IMR-90 (cell line): Measurements from ENCODE around the gene CNOT3. TPM values are rescaled to one million over a fixed set of nuclear protein-coding genes. Genes with fewer than 3 reads are reported as not detected.

Experiments
- ATAC-seq: fragments of 200-7000 bp; cut with Tn5 transposase; 2 replicates; pipeline ENCODE4 v1.9.1; 2020; ENCODE audit warnings: low read depth, mild to moderate bottlenecking, moderate library complexity
- BruUV-seq: library from RNA; stranded (reverse); fragments of 400-500 nt; replicated peaks from 2 replicates; lab custom pipeline; 2021; lab: Mats Ljungman, UMichigan
- CTCF ChIA-PET: fragments of 300-600 bp; formaldehyde crosslinking; extraction: SDS; loops from one replicate; lab custom pipeline; 2021; ENCODE audit warnings: antibody characterized with exemption; lab: Yijun Ruan, JAX
- POLR2A ChIA-PET: fragments of 300-600 bp; sonication (Branson Sonifier 250); formaldehyde crosslinking; loops from one replicate; lab custom pipeline; 2022; ENCODE audit warnings: antibody characterized with exemption; ENCODE audit not compliant: unreplicated experiment; lab: Charles Lee
- DNase-seq: peaks from one replicate; pipeline ENCODE4 v3.0.0; 2013
- H2AFZ ChIP-seq: replicated peaks from 2 replicates; pipeline ENCODE3; 2013; ENCODE audit warnings: low read length, mild to moderate bottlenecking; ENCODE audit not compliant: poor library complexity
- H2AK5ac ChIP-seq: 2 replicates; pipeline ENCODE4 v1.6.1; 2013; ENCODE audit warnings: low read depth, low read length, inconsistent platforms
- H2AK9ac ChIP-seq: replicated peaks from 2 replicates; pipeline ENCODE3; 2013; ENCODE audit warnings: mild to moderate bottlenecking, low read depth, low read length, moderate library complexity; ENCODE audit not compliant: poor library complexity
- H2BK120ac ChIP-seq: 2 replicates; pipeline ENCODE4 v1.6.1; 2013; ENCODE audit warnings: low read depth, low read length, inconsistent platforms
- H2BK15ac ChIP-seq: 3 replicates; pipeline ENCODE4 v1.6.1; 2013; ENCODE audit warnings: low read depth, low read length, inconsistent platforms
- H2BK20ac ChIP-seq: 2 replicates; pipeline ENCODE4 v1.6.1; 2013; ENCODE audit warnings: low read depth, mild to moderate bottlenecking, inconsistent platforms, low read length, moderate library complexity
- H2BK5ac ChIP-seq: 2 replicates; pipeline ENCODE4 v1.6.1; 2013; ENCODE audit warnings: mild to moderate bottlenecking, low read depth, low read length, inconsistent platforms; ENCODE audit not compliant: poor library complexity, severe bottlenecking
- H3K14ac ChIP-seq: replicated peaks from 2 replicates; pipeline ENCODE4 v1.6.1; 2013; ENCODE audit warnings: low read depth, low read length, inconsistent platforms
- H3K18ac ChIP-seq: 2 replicates; pipeline ENCODE4 v1.6.1; 2013; ENCODE audit warnings: low read depth, low read length, control low read depth
- H3K23ac ChIP-seq: 2 replicates; pipeline ENCODE4 v1.6.1; 2013; ENCODE audit warnings: low read depth, low read length, inconsistent platforms
- H3K27ac ChIP-seq: 2 replicates; pipeline ENCODE4 v1.5.1; 2013; ENCODE audit warnings: mild to moderate bottlenecking, control low read depth, low read length; ENCODE audit not compliant: insufficient read depth
- H3K27me3 ChIP-seq: 2 replicates; pipeline ENCODE4 v1.6.1; 2013; ENCODE audit warnings: low read length; ENCODE audit not compliant: control insufficient read depth, insufficient read depth
- H3K36me3 ChIP-seq: 2 replicates; pipeline ENCODE4 v1.6.1; 2013; ENCODE audit warnings: low read length, mixed read lengths; ENCODE audit not compliant: control insufficient read depth, insufficient read depth
- H3K4ac ChIP-seq: 2 replicates; pipeline ENCODE4 v1.6.1; 2013; ENCODE audit warnings: low read depth, low read length, inconsistent platforms
- H3K4me1 ChIP-seq: 2 replicates; pipeline ENCODE4 v1.6.1; 2013; ENCODE audit warnings: low read length, mixed read lengths; ENCODE audit not compliant: control insufficient read depth, insufficient read depth
- H3K4me2 ChIP-seq: 2 replicates; pipeline ENCODE4 v1.6.1; 2013; ENCODE audit warnings: low read depth, mild to moderate bottlenecking, control low read depth, low read length, moderate library complexity
- H3K4me3 ChIP-seq: 2 replicates; pipeline ENCODE4 v1.5.1; 2013; ENCODE audit warnings: low read depth, mild to moderate bottlenecking, control low read depth, low read length, moderate library complexity; ENCODE audit not compliant: insufficient read depth
- H3K56ac ChIP-seq: 2 replicates; pipeline ENCODE4 v1.6.1; 2013; ENCODE audit warnings: low read length, inconsistent platforms; ENCODE audit not compliant: insufficient read depth; ENCODE audit errors: extremely low read depth
- H3K79me1 ChIP-seq, 2 experiments: 2 replicates each; pipeline ENCODE4 v1.6.1; 2013; ENCODE audit warnings: low read length in 2 of 2, inconsistent platforms in 1 of 2, low read depth in 1 of 2
- H3K9ac ChIP-seq: 2 replicates; pipeline ENCODE4 v1.6.1; 2013; ENCODE audit warnings: low read depth, low read length, control low read depth
- H3K9me1 ChIP-seq: 2 replicates; pipeline ENCODE4 v1.6.1; 2013; ENCODE audit warnings: low read length, inconsistent platforms; ENCODE audit not compliant: insufficient read depth
- H3K9me3 ChIP-seq: 2 replicates; pipeline ENCODE4 v1.6.1; 2013; ENCODE audit warnings: low read length; ENCODE audit not compliant: control insufficient read depth, insufficient read depth
- H4K20me1 ChIP-seq: 2 replicates; pipeline ENCODE4 v1.6.1; 2013; ENCODE audit warnings: low read length, inconsistent platforms; ENCODE audit not compliant: insufficient read depth
- H4K5ac ChIP-seq: 2 replicates; pipeline ENCODE4 v1.6.1; 2013; ENCODE audit warnings: mild to moderate bottlenecking, low read depth, low read length, control low read depth
- H4K8ac ChIP-seq, 2 experiments: 2 replicates each; pipeline ENCODE4 v1.6.1; 2013; ENCODE audit warnings: low read depth in 2 of 2, low read length in 2 of 2, control low read depth in 1 of 2, inconsistent platforms in 1 of 2
- H4K91ac ChIP-seq: 2 replicates; pipeline ENCODE4 v1.6.1; 2013; ENCODE audit warnings: low read depth, low read length, inconsistent platforms; ENCODE audit not compliant: insufficient read depth
- BHLHE40 ChIP-seq: fragments of 150-350 bp; IDR thresholded peaks from 2 replicates; pipeline ENCODE4 v1.6.1; 2016; ENCODE audit warnings: mild to moderate bottlenecking, low read depth, low read length
- CEBPB ChIP-seq: IDR thresholded peaks from 2 replicates; pipeline ENCODE4 v1.6.1; 2012; ENCODE audit warnings: low read depth, low read length, improper control_type of control experiment
- CHD1 ChIP-seq: IDR thresholded peaks from 2 replicates; pipeline ENCODE4 v1.6.1; 2012; ENCODE audit warnings: low read depth, low read length, improper control_type of control experiment
- FOS ChIP-seq: fragments of 150-350 bp; IDR thresholded peaks from 2 replicates; pipeline ENCODE4 v1.6.1; 2016; ENCODE audit warnings: low read depth, low read length
- MAFK ChIP-seq: IDR thresholded peaks from 2 replicates; pipeline ENCODE4 v1.6.1; 2012; ENCODE audit warnings: low read depth, low read length, improper control_type of control experiment
- MAZ ChIP-seq: IDR thresholded peaks from 2 replicates; pipeline ENCODE4 v1.6.1; 2012; ENCODE audit warnings: low read depth, mild to moderate bottlenecking, low read length, improper control_type of control experiment, moderate library complexity, borderline replicate concordance
- MXI1 ChIP-seq: IDR thresholded peaks from 2 replicates; pipeline ENCODE4 v1.6.1; 2012; ENCODE audit warnings: low read depth, mild to moderate bottlenecking, low read length, moderate library complexity, borderline replicate concordance
- NFE2L2 ChIP-seq: fragments of 150-350 bp; IDR thresholded peaks from 2 replicates; pipeline ENCODE4 v1.6.1; 2016; ENCODE audit warnings: low read depth, mild to moderate bottlenecking, low read length
- POLR2A ChIP-seq: IDR thresholded peaks from 2 replicates; pipeline ENCODE4 v1.6.1; 2012; ENCODE audit warnings: mild to moderate bottlenecking, low read depth, low read length
- RAD21 ChIP-seq: IDR thresholded peaks from 2 replicates; pipeline ENCODE4 v1.6.1; 2012; ENCODE audit warnings: low read length, improper control_type of control experiment
- RCOR1 ChIP-seq: IDR thresholded peaks from 2 replicates; pipeline ENCODE4 v1.6.1; 2012; ENCODE audit warnings: mild to moderate bottlenecking, low read length, improper control_type of control experiment; ENCODE audit not compliant: insufficient replicate concordance
- RFX5 ChIP-seq: IDR thresholded peaks from 2 replicates; pipeline ENCODE4 v1.8.0; 2012; ENCODE audit warnings: low read depth, mild to moderate bottlenecking, low read length, moderate library complexity
- SMC3 ChIP-seq: fragments of 150-350 bp; IDR thresholded peaks from 2 replicates; pipeline ENCODE4 v1.6.1; 2016; ENCODE audit warnings: low read depth, mild to moderate bottlenecking, antibody characterized with exemption, low read length, moderate library complexity
- WGBS, 2 experiments: methylation state at CpG; one replicate each; pipeline versions ENCODE4 v1.1.5 to v1.1.7; 2013; ENCODE audit warnings: missing lambda C conversion rate in 2 of 2; ENCODE audit not compliant: insufficient read length in 1 of 2; ENCODE audit errors: extremely low coverage in 2 of 2; 5-methylcytosine and 5-hydroxymethylcytosine counted together
- dilution Hi-C: fragments of 300-500 bp; cut with HindIII; formaldehyde crosslinking; loops from one replicate; pipeline ENCODE4 v1.14.3; 2018; ENCODE audit warnings: low sequenced_read_pairs; ENCODE audit not compliant: unreplicated experiment
- in situ Hi-C: fragments of 300-500 bp; cut with MboI; formaldehyde crosslinking; loops from 3 replicates; pipeline ENCODE4 v1.14.3; 2019; ENCODE audit warnings: low sequenced_read_pairs, inconsistent platforms, mixed read lengths
- intact Hi-C: fragments of 100-400 bp; cut with micrococcal nuclease; formaldehyde crosslinking; loops from 2 replicates; pipeline ENCODE4 v1.10.0; 2022
- polyA plus RNA-seq, 3 experiments: library from polyadenylated mRNA; depleted of rRNA; stranded (reverse); fragments of >200 nt; gene quantifications; 2 replicates each; pipeline ENCODE4 v1.2.3, GENCODE V29; 2012; ENCODE audit warnings: low replicate concordance in 1 of 3
- total RNA-seq: library from RNA; depleted of rRNA; stranded (reverse); fragments of >200 nt; gene quantifications from 2 replicates; pipeline ENCODE4 v1.2.3, GENCODE V29; 2012
- TF ChIP-seq, protein P1 (sequence below): fragments of 150-350 bp; IDR thresholded peaks from 2 replicates; pipeline ENCODE4 v1.6.1; 2016; ENCODE audit warnings: low read depth, mild to moderate bottlenecking, low read length, moderate library complexity, borderline replicate concordance
- TF ChIP-seq, protein P2 (sequence below): fragments of 150-350 bp; IDR thresholded peaks from 2 replicates; pipeline ENCODE4 v1.6.1; 2017; ENCODE audit warnings: mild to moderate bottlenecking, antibody characterized with exemption, low read length, low read depth
- TF ChIP-seq, protein P3 (sequence below): conservative IDR thresholded peaks from 2 replicates; pipeline ENCODE4 v1.5.1; 2012; ENCODE audit warnings: mild to moderate bottlenecking, low read depth, low read length, improper control_type of control experiment

The CNOT3 gene
- total and polyA plus RNA-seq, 2 of the 4 experiments (the other 2 are of a cell fraction): 5.4 to 26.7 TPM

GRCh38 chr19:54155694-54156093 lies 18.1 kb downstream of the CNOT3 start:
- ChIA-PET CTCF (no interaction called here), POLR2A (no interaction called here)
- Histone ChIP-seq H3K9me1 (no peaks in the 10 kb centered on the region; the same call in 1 of the 2 replicates), H4K5ac (no peak overlapping the region), H3K79me1 (peaks cover 10 to 33% of the 10 kb centered on the region in 2 experiments; a peak in 3 of 4 replicates), H3K18ac (no peak overlapping the region), H4K8ac (no peak overlapping the region), H2AFZ (no peak overlapping the region), H4K91ac (no peak overlapping the region), H3K14ac (no peak overlapping the region), H3K27ac (no peak overlapping the region), H3K9me3 (no peaks in the 10 kb centered on the region), H3K4ac (no peak overlapping the region), H3K4me2 (no peak overlapping the region), H3K9ac (no peak overlapping the region), H2BK15ac (no peak overlapping the region), H3K4me3 (no peak overlapping the region), H3K23ac (no peak overlapping the region), H2BK120ac (no peak overlapping the region), H2BK20ac (no peak overlapping the region), H2AK5ac (no peak overlapping the region), H2BK5ac (no peak overlapping the region), H4K20me1 (peaks cover 7% of the 10 kb centered on the region; the same call in 1 of the 2 replicates), H3K36me3 (peaks cover 53% of the 10 kb centered on the region), H2AK9ac (no peak overlapping the region), H3K27me3 (no peaks in the 10 kb centered on the region), H3K56ac (no peak overlapping the region), H3K4me1 (peaks cover 8% of the 10 kb centered on the region)
- in situ Hi-C loops: no loop called here
- ATAC-seq (no peak), DNase-seq (no peak)
- no TSS peak for BruUV-seq
- dilution Hi-C loops: no loop called here
- intact Hi-C loops: loop anchor here (5.0 kb wide), 1 partner anchor 1127 kb away; the partner anchor contains the start of genes BRSK1 and HSPBP1
- no CpG with 5 or more reads among the region's 19 CpGs for WGBS, 2 experiments
- TF ChIP-seq MAZ (no peak), CHD1 (no peak), RCOR1 (no peak), FOS (no peak), BHLHE40 (no peak), NFE2L2 (no peak), SMC3 (no peak), POLR2A (no peak), CEBPB (no peak), RFX5 (no peak), RAD21 (no peak), MXI1 (no peak), MAFK (no peak)
- TF ChIP-seq, protein P1, sequence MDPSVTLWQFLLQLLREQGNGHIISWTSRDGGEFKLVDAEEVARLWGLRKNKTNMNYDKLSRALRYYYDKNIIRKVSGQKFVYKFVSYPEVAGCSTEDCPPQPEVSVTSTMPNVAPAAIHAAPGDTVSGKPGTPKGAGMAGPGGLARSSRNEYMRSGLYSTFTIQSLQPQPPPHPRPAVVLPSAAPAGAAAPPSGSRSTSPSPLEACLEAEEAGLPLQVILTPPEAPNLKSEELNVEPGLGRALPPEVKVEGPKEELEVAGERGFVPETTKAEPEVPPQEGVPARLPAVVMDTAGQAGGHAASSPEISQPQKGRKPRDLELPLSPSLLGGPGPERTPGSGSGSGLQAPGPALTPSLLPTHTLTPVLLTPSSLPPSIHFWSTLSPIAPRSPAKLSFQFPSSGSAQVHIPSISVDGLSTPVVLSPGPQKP: no peak
- TF ChIP-seq, protein P2, sequence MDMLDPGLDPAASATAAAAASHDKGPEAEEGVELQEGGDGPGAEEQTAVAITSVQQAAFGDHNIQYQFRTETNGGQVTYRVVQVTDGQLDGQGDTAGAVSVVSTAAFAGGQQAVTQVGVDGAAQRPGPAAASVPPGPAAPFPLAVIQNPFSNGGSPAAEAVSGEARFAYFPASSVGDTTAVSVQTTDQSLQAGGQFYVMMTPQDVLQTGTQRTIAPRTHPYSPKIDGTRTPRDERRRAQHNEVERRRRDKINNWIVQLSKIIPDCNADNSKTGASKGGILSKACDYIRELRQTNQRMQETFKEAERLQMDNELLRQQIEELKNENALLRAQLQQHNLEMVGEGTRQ: no peak
- TF ChIP-seq, protein P3, sequence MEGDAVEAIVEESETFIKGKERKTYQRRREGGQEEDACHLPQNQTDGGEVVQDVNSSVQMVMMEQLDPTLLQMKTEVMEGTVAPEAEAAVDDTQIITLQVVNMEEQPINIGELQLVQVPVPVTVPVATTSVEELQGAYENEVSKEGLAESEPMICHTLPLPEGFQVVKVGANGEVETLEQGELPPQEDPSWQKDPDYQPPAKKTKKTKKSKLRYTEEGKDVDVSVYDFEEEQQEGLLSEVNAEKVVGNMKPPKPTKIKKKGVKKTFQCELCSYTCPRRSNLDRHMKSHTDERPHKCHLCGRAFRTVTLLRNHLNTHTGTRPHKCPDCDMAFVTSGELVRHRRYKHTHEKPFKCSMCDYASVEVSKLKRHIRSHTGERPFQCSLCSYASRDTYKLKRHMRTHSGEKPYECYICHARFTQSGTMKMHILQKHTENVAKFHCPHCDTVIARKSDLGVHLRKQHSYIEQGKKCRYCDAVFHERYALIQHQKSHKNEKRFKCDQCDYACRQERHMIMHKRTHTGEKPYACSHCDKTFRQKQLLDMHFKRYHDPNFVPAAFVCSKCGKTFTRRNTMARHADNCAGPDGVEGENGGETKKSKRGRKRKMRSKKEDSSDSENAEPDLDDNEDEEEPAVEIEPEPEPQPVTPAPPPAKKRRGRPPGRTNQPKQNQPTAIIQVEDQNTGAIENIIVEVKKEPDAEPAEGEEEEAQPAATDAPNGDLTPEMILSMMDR: no peak
